GM12891 (cell line): ENCODE measurements around the gene MLXIP.

Experiments used
- POLR2A ChIP-seq: IDR thresholded peaks from 2 replicates; pipeline ENCODE4 v1.6.1; 2011; ENCODE audit warnings: low read depth, low read length, control low read depth
- POLR2AphosphoS5 ChIP-seq: IDR thresholded peaks from 2 replicates; pipeline ENCODE4 v1.6.1; 2011; ENCODE audit warnings: low read depth, low read length, control low read depth
- TAF1 ChIP-seq: IDR thresholded peaks from 2 replicates; pipeline ENCODE4 v1.6.1; 2011; ENCODE audit warnings: low read depth, low read length, control low read depth

- TF ChIP-seq POLR2AphosphoS5: no peak
- TF ChIP-seq POLR2A: no peak
- TF ChIP-seq TAF1: no peak
These were observed 20.8 kb downstream of the MLXIP start for GRCh38 chr12:122099280-122099749.
